H9 (cell line): ENCODE data around the gene MEIS2. TPM values are rescaled to one million over a fixed set of nuclear protein-coding genes. Genes with fewer than 3 reads are reported as not detected.

Experiments used
- DNase-seq: peaks from one replicate; pipeline ENCODE4 v3.0.0-alpha.2; 2017
- H2AFZ ChIP-seq: one replicate; pipeline ENCODE4 v1.6.1; 2013; ENCODE audit warnings: mild to moderate bottlenecking, low read length, control low read depth, moderate library complexity
- H2AK5ac ChIP-seq: 2 replicates; pipeline ENCODE4 v1.6.1; 2013; ENCODE audit warnings: low read length, control low read depth, mixed read lengths; ENCODE audit not compliant: insufficient read length
- H2BK120ac ChIP-seq: one replicate; pipeline ENCODE4 v1.6.1; 2013; ENCODE audit warnings: low read depth, mild to moderate bottlenecking, low read length, control low read depth, inconsistent platforms; ENCODE audit not compliant: poor library complexity, severe bottlenecking
- H2BK12ac ChIP-seq: 2 replicates; pipeline ENCODE4 v1.6.1; 2013; ENCODE audit warnings: low read length, control low read depth, mixed read lengths, low read depth; ENCODE audit not compliant: insufficient read length
- H2BK15ac ChIP-seq: 2 replicates; pipeline ENCODE4 v1.6.1; 2013; ENCODE audit warnings: low read depth, low read length, control low read depth
- H2BK20ac ChIP-seq: one replicate; pipeline ENCODE4 v1.6.1; 2013; ENCODE audit warnings: low read depth, mild to moderate bottlenecking, low read length, control low read depth, inconsistent platforms; ENCODE audit not compliant: poor library complexity, severe bottlenecking
- H2BK5ac ChIP-seq: 2 replicates; pipeline ENCODE4 v1.6.1; 2013; ENCODE audit warnings: low read length, control low read depth, mixed read lengths; ENCODE audit not compliant: insufficient read length
- H3K14ac ChIP-seq: 2 replicates; pipeline ENCODE4 v1.6.1; 2013; ENCODE audit warnings: low read length, control low read depth; ENCODE audit not compliant: insufficient read depth
- H3K18ac ChIP-seq: 2 replicates; pipeline ENCODE4 v1.6.1; 2013; ENCODE audit warnings: low read depth, mild to moderate bottlenecking, mixed read lengths, low read length, control low read depth; ENCODE audit not compliant: insufficient read length
- H3K23ac ChIP-seq: 2 replicates; pipeline ENCODE4 v1.6.1; 2013; ENCODE audit warnings: low read length, control low read depth, mixed read lengths, low read depth; ENCODE audit not compliant: insufficient read length
- H3K23me2 ChIP-seq: 2 replicates; pipeline ENCODE4 v1.6.1; 2013; ENCODE audit warnings: low read depth, mild to moderate bottlenecking, mixed read lengths, low read length, control low read depth; ENCODE audit not compliant: insufficient read length, poor library complexity, severe bottlenecking
- H3K27ac ChIP-seq: 2 replicates; pipeline ENCODE4 v1.5.1; 2013; ENCODE audit warnings: low read length, control low read depth, mixed read lengths, low read depth; ENCODE audit not compliant: insufficient read length
- H3K27me3 ChIP-seq: 2 replicates; pipeline ENCODE4 v1.6.1; 2013; ENCODE audit warnings: low read length, control low read depth, inconsistent platforms; ENCODE audit not compliant: insufficient read depth
- H3K4ac ChIP-seq: 2 replicates; pipeline ENCODE4 v1.6.1; 2013; ENCODE audit warnings: low read depth, mild to moderate bottlenecking, control low read depth, inconsistent platforms, low read length, moderate library complexity
- H3K4me1 ChIP-seq: 2 replicates; pipeline ENCODE4 v1.6.1; 2013; ENCODE audit warnings: low read length, control low read depth, inconsistent platforms; ENCODE audit not compliant: insufficient read depth
- H3K4me2 ChIP-seq: 2 replicates; pipeline ENCODE4 v1.6.1; 2013; ENCODE audit warnings: low read length, control low read depth, mixed read lengths; ENCODE audit not compliant: insufficient read length, insufficient read depth
- H3K56ac ChIP-seq: 2 replicates; pipeline ENCODE4 v1.6.1; 2013; ENCODE audit warnings: low read depth, mild to moderate bottlenecking, mixed read lengths, low read length, control low read depth; ENCODE audit not compliant: insufficient read length
- H3K79me1 ChIP-seq: 2 replicates; pipeline ENCODE4 v1.6.1; 2013; ENCODE audit warnings: low read depth, mild to moderate bottlenecking, moderate library complexity, low read length, control low read depth, inconsistent platforms; ENCODE audit not compliant: insufficient read depth, poor library complexity, severe bottlenecking
- H3K79me2 ChIP-seq: 2 replicates; pipeline ENCODE4 v1.6.1; 2013; ENCODE audit warnings: low read length, control low read depth, inconsistent platforms; ENCODE audit not compliant: insufficient read depth
- H3K9ac ChIP-seq: 2 replicates; pipeline ENCODE4 v1.6.1; 2013; ENCODE audit warnings: low read length, control low read depth, mixed read lengths; ENCODE audit not compliant: insufficient read length; ENCODE audit errors: extremely low read depth
- H3K9me3 ChIP-seq: one replicate; pipeline ENCODE4 v1.6.1; 2013; ENCODE audit warnings: low read depth, low read length, inconsistent platforms; ENCODE audit not compliant: control insufficient read depth
- H3T11ph ChIP-seq: one replicate; pipeline ENCODE4 v1.6.1; 2013; ENCODE audit warnings: mild to moderate bottlenecking, low read length, control low read depth, inconsistent platforms
- H4K20me1 ChIP-seq: one replicate; pipeline ENCODE4 v1.6.1; 2013; ENCODE audit not compliant: control insufficient read depth, insufficient read length, insufficient read depth
- H4K5ac ChIP-seq: 2 replicates; pipeline ENCODE4 v1.6.1; 2013; ENCODE audit warnings: low read depth, mild to moderate bottlenecking, mixed read lengths, low read length, control low read depth; ENCODE audit not compliant: insufficient read length
- H4K8ac ChIP-seq: replicated peaks from 2 replicates; pipeline ENCODE4 v1.6.1; 2013; ENCODE audit warnings: low read length, control low read depth, mixed read lengths, low read depth; ENCODE audit not compliant: insufficient read length
- H4K91ac ChIP-seq: 2 replicates; pipeline ENCODE4 v1.6.1; 2013; ENCODE audit warnings: low read depth, mild to moderate bottlenecking, moderate library complexity, mixed read lengths, low read length, control low read depth; ENCODE audit not compliant: insufficient read length
- H3K27ac Mint-ChIP-seq, 3 experiments: 2 replicates in 2 of 3; 3 replicates in 1 of 3; pipeline ENCODE4 v1.8.0; 2020 to 2021; ENCODE audit warnings: mixed read lengths in 3 of 3, mild to moderate bottlenecking in 1 of 3, moderate library complexity in 1 of 3
- H3K27me3 Mint-ChIP-seq: 2 replicates; pipeline ENCODE4 v1.8.0; 2021; ENCODE audit warnings: low read depth, mild to moderate bottlenecking, moderate library complexity, mixed read lengths
- H3K36me3 Mint-ChIP-seq, 3 experiments: 2 replicates in 2 of 3; 3 replicates in 1 of 3; pipeline ENCODE4 v1.8.0; 2020 to 2021; ENCODE audit warnings: low read depth in 3 of 3, mixed read lengths in 3 of 3; ENCODE audit not compliant: insufficient read depth in 1 of 3
- H3K4me1 Mint-ChIP-seq, 2 experiments: 2 replicates each; pipeline ENCODE4 v1.8.0; 2020; ENCODE audit warnings: mixed read lengths in 2 of 2
- H3K4me3 Mint-ChIP-seq, 2 experiments: 2 replicates in 1 of 2; 3 replicates in 1 of 2; pipeline ENCODE4 v1.8.0; 2020 to 2021; ENCODE audit warnings: mild to moderate bottlenecking in 2 of 2, mixed read lengths in 2 of 2, moderate library complexity in 1 of 2
- H3K9me3 Mint-ChIP-seq, 2 experiments: 2 replicates in 1 of 2; 3 replicates in 1 of 2; pipeline ENCODE4 v1.8.0; 2020; ENCODE audit warnings: mild to moderate bottlenecking in 2 of 2, mixed read lengths in 2 of 2, moderate library complexity in 1 of 2
- CTCF ChIP-seq: fragments of 200-600 bp; sonication (generic); conservative IDR thresholded peaks from 3 replicates; pipeline ENCODE4 v1.8.0; 2021; ENCODE audit warnings: antibody characterized with exemption, mild to moderate bottlenecking
- WGBS: extraction: QIAGEN DNeasy Blood & Tissue Kit; methylation state at CpG from one replicate; pipeline ENCODE4 v1.1.7; 2013; ENCODE audit warnings: missing lambda C conversion rate, low lambda C conversion rate, mixed read lengths; ENCODE audit not compliant: insufficient read length; ENCODE audit errors: extremely low coverage; 5-methylcytosine and 5-hydroxymethylcytosine counted together
- total RNA-seq: library from RNA; stranded (reverse); gene quantifications from 2 replicates; pipeline ENCODE4 v1.2.1, GENCODE V29; 2021

The MEIS2 gene
- total RNA-seq, 1 experiment from 2014 or later = 0.35 TPM

- Histone ChIP-seq H3T11ph (no peak overlapping the region), H2BK12ac (no peak overlapping the region), H2AFZ (no peak overlapping the region), H3K4me1 (no peaks in the 10 kb centered on the region; the same call in 1 of the 2 replicates), H3K18ac (no peak overlapping the region), H4K20me1 (no peaks in the 10 kb centered on the region), H4K91ac (no peak overlapping the region), H2BK5ac (no peak overlapping the region), H3K9me3 (no peaks in the 10 kb centered on the region), H4K8ac (no peak overlapping the region), H2AK5ac (no peak overlapping the region), H3K23ac (no peak overlapping the region), H2BK120ac (no peak overlapping the region), H3K79me2 (no peaks in the 10 kb centered on the region), H2BK15ac (no peak overlapping the region), H2BK20ac (no peak overlapping the region), H3K14ac (no peak overlapping the region), H3K4ac (no peak overlapping the region), H3K27me3 (no peaks in the 10 kb centered on the region), H3K4me2 (no peak overlapping the region), H3K27ac (no peak overlapping the region), H3K9ac (no peak overlapping the region), H3K23me2 (no peaks in the 10 kb centered on the region), H3K79me1 (no peaks in the 10 kb centered on the region), H3K56ac (no peak overlapping the region), H4K5ac (no peak overlapping the region)
- no peaks in the 10 kb centered on the region for H3K9me3 Mint-ChIP-seq
- H3K4me3 Mint-ChIP-seq = no peak overlapping the region
- peaks cover 19 to 27% of the 10 kb centered on the region in 2 experiments for H3K4me1 Mint-ChIP-seq
- TF ChIP-seq CTCF = no peak
- WGBS = no CpG with 5 or more reads among the region's 4 CpGs
- no peak for DNase-seq
- H3K27ac Mint-ChIP-seq = no peak overlapping the region
- H3K36me3 Mint-ChIP-seq = no peaks in the 10 kb centered on the region
- H3K27me3 Mint-ChIP-seq = peaks cover 3% of the 10 kb centered on the region
Measured at GRCh38 chr15:36917411-36918267, 182.7 kb downstream of the MEIS2 start.
